ENCODE results near the gene ASCC1.
"Not testable (repeated sequence)": the region's sequence is repeated elsewhere in the genome, so short reads cannot be mapped to it uniquely, and the experiment has no call there.

The ASCC1 gene

GRCh38 chr10:72123616-72124015 lies 92.5 kb downstream of the ASCC1 start:
- DNase-seq = no peak

GRCh38 chr10:72122221-72122620 lies 93.9 kb downstream of the ASCC1 start:
- DNase-seq = no peak

GRCh38 chr10:72121389-72121788 lies 94.7 kb downstream of the ASCC1 start:
- no peak for DNase-seq

GRCh38 chr10:72116372-72116771 lies 99.7 kb downstream of the ASCC1 start:
- no peak for DNase-seq

GRCh38 chr10:72114706-72115450 lies 101.2 kb downstream of the ASCC1 start:
- DNase-seq = no peak

GRCh38 chr10:72110673-72111401 lies 105.2 kb downstream of the ASCC1 start:
- DNase-seq = no peak

GRCh38 chr10:72109636-72110157 lies 106.4 kb downstream of the ASCC1 start:
- DNase-seq = no peak

- no peak for DNase-seq
Measured at GRCh38 chr10:72108830-72109635, 107.0 kb downstream of the ASCC1 start.

- not testable (repeated sequence) for DNase-seq
Measured at GRCh38 chr10:72108004-72108370, 108.1 kb downstream of the ASCC1 start.

- no peak for DNase-seq
Measured at GRCh38 chr10:72107325-72108003, 108.6 kb downstream of the ASCC1 start.

- DNase-seq = no peak
Measured at GRCh38 chr10:72106896-72107295, 109.2 kb downstream of the ASCC1 start.

GRCh38 chr10:72106154-72106849 lies 109.8 kb downstream of the ASCC1 start:
- DNase-seq = no peak

- DNase-seq = no peak
Measured at GRCh38 chr10:72105710-72106109, 110.4 kb downstream of the ASCC1 start.

GRCh38 chr10:72105098-72105475 lies 111.0 kb downstream of the ASCC1 start:
- no peak for DNase-seq

- DNase-seq = no peak
Measured at GRCh38 chr10:72104472-72105097, 111.5 kb downstream of the ASCC1 start.

- DNase-seq = no peak
Measured at GRCh38 chr10:72099600-72099921, 116.5 kb downstream of the ASCC1 start.

GRCh38 chr10:72098836-72099599 lies 117.1 kb downstream of the ASCC1 start:
- no peak for DNase-seq

GRCh38 chr10:72098301-72098835 lies 117.7 kb downstream of the ASCC1 start:
- DNase-seq = no peak

GRCh38 chr10:72097448-72098300 lies 118.4 kb downstream of the ASCC1 start:
- no peak for DNase-seq
